ENCODE results near the gene WAPL. TPM values are rescaled to one million over a fixed set of nuclear protein-coding genes. Genes with fewer than 3 reads are reported as not detected.
A peak's percentile ranks its signal among the peaks of the same experiment; 100 is the strongest.

Gene WAPL
- total and polyA plus RNA-seq, 2 of the 13 experiments (the other 11 are each of a cell fraction or from before 2014, with no cell fraction given): 13.2 to 43.5 TPM

DNA sequence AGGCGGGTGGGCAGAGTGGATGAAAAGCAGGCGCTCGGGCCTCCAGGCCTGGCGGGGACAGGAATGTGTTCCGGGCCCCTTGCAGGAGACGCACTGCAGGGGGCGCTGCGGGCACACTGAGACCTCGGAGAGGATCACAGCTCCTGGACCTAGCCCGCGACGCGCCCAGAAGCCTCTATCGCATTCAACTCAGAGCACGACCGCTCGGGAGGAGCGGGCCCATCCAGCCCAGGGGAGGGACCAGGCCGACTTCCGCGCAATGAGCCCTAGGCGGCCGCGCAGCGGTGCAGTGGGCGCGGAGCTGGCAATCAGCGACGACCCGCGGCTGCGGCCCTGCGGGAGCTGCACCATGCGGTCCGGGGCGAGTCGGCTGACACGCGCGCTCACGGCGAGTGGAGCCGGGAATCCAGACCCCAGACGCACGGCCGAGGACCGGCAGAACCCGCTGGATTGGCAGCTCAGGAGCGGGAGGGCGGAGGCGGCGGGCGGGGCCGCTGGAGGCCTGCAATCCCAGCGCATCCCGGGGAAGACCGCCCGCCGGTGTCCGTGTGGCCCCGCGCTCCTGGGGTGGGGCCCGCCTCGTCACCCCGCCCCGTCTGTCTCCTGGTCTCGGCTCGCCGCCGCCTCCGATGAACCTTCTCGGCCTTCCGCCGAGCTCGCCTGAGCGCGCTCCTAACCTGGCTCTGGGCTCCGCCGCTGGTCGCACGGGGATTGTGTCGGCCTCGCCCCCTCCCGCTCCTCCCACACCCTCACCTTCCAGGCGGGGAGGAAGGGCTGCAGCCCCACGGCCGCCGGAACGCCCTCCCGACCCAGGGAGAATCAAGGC is 121.5 kb downstream of the WAPL start (continued):
- TF ChIP-seq ADNP (CRISPR knock-in tag; IDR thresholded peaks at IDR 0.05) (no peak), ZNF766 (CRISPR knock-in tag; IDR thresholded peaks at IDR 0.05; ENCODE audit: borderline replicate concordance) (no peak; the same call in 1 of the 2 replicates), KLF16 (CRISPR knock-in tag; IDR thresholded peaks at IDR 0.05) (peak in 1 of 2 experiments; percentile 87; a peak in 2 of 4 replicates), NFYB (CRISPR knock-in tag; IDR thresholded peaks at IDR 0.05) (peak; percentile 10; the same call in 1 of the 2 replicates), THYN1 (CRISPR knock-in tag; IDR thresholded peaks at IDR 0.05; ENCODE audit: borderline replicate concordance, low read depth) (no peak), FOXJ3 (CRISPR knock-in tag; IDR thresholded peaks at IDR 0.05; ENCODE audit: borderline replicate concordance) (peak; percentile 40; the same call in 1 of the 2 replicates), MBD4 (IDR thresholded peaks at IDR 0.05; ENCODE audit: borderline replicate concordance, low read length) (no peak), ZNF264 (CRISPR knock-in tag; IDR thresholded peaks at IDR 0.05) (peak; percentile 29; the same call in 1 of the 2 replicates), ZNF878 (CRISPR knock-in tag; IDR thresholded peaks at IDR 0.05) (peak; percentile 62), GTF3A (CRISPR knock-in tag; conservative IDR thresholded peaks at IDR 0.05) (peak; percentile 88; the same call in 1 of the 2 replicates), MTA3 (CRISPR knock-in tag; IDR thresholded peaks at IDR 0.05) (no peak), CENPX (CRISPR knock-in tag; IDR thresholded peaks at IDR 0.05) (no peak), ZSCAN9 (CRISPR knock-in tag; IDR thresholded peaks at IDR 0.05; ENCODE audit: borderline replicate concordance) (no peak; the same call in 1 of the 2 replicates), ZMYM3 (CRISPR knock-in tag; IDR thresholded peaks at IDR 0.05) (no peak), ISX (CRISPR knock-in tag; conservative IDR thresholded peaks at IDR 0.05) (no peak), ATF7-NPFF (CRISPR knock-in tag; IDR thresholded peaks at IDR 0.05; ENCODE audit: low read depth) (peak; percentile 90), ZNF121 (CRISPR knock-in tag; IDR thresholded peaks at IDR 0.05) (peak; percentile 93), SP140L (CRISPR knock-in tag; IDR thresholded peaks at IDR 0.05; ENCODE audit: borderline replicate concordance) (no peak), BHLHE40 (IDR thresholded peaks at IDR 0.05; ENCODE audit: low read length) (peak; percentile 20; the same call in 1 of the 2 replicates)
- TF ChIP-seq, protein P1, sequence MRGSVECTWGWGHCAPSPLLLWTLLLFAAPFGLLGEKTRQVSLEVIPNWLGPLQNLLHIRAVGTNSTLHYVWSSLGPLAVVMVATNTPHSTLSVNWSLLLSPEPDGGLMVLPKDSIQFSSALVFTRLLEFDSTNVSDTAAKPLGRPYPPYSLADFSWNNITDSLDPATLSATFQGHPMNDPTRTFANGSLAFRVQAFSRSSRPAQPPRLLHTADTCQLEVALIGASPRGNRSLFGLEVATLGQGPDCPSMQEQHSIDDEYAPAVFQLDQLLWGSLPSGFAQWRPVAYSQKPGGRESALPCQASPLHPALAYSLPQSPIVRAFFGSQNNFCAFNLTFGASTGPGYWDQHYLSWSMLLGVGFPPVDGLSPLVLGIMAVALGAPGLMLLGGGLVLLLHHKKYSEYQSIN (CRISPR knock-in tag; IDR thresholded peaks at IDR 0.05; ENCODE audit: borderline replicate concordance): peak; percentile 77; the same call in 1 of the 2 replicates
- TF ChIP-seq, protein P2, sequence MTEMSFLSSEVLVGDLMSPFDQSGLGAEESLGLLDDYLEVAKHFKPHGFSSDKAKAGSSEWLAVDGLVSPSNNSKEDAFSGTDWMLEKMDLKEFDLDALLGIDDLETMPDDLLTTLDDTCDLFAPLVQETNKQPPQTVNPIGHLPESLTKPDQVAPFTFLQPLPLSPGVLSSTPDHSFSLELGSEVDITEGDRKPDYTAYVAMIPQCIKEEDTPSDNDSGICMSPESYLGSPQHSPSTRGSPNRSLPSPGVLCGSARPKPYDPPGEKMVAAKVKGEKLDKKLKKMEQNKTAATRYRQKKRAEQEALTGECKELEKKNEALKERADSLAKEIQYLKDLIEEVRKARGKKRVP (CRISPR knock-in tag; IDR thresholded peaks at IDR 0.05): peak in 1 of 2 experiments; percentile 76; a peak in 1 of 4 replicates
- TF ChIP-seq, protein P3, sequence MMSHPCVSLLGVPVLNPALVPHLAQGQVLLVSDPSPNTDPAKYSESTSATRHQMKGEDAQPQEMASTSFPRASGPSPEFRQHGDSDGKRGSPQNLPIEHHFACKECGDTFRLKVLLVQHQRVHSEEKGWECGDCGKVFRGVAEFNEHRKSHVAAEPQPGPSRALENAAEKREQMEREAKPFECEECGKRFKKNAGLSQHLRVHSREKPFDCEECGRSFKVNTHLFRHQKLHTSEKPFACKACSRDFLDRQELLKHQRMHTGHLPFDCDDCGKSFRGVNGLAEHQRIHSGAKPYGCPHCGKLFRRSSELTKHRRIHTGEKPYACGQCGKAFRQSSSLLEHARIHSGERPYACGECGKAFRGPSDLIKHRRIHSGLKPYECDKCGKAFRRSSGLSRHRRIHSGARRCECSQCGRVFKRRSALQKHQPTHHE (CRISPR knock-in tag; IDR thresholded peaks at IDR 0.05; ENCODE audit: borderline replicate concordance): peak; percentile 92
- TF ChIP-seq, protein P4, sequence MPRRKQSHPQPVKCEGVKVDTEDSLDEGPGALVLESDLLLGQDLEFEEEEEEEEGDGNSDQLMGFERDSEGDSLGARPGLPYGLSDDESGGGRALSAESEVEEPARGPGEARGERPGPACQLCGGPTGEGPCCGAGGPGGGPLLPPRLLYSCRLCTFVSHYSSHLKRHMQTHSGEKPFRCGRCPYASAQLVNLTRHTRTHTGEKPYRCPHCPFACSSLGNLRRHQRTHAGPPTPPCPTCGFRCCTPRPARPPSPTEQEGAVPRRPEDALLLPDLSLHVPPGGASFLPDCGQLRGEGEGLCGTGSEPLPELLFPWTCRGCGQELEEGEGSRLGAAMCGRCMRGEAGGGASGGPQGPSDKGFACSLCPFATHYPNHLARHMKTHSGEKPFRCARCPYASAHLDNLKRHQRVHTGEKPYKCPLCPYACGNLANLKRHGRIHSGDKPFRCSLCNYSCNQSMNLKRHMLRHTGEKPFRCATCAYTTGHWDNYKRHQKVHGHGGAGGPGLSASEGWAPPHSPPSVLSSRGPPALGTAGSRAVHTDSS (CRISPR knock-in tag; conservative IDR thresholded peaks at IDR 0.05): no peak
